ENCODE data around the gene ZBTB5. TPM values are rescaled to one million over a fixed set of nuclear protein-coding genes. Genes with fewer than 3 reads are reported as not detected.

ZBTB5 gene
- total and polyA plus RNA-seq, 2 of the 8 experiments (the other 6 are each of a cell fraction or from before 2014, with no cell fraction given), result 13.3 to 14.5 TPM

- 92% methylated on average over 6 of the region's 6 CpGs; no CpG with 5 or more reads in 1 of the 2 experiments for WGBS, 2 experiments (ENCODE audit: extremely low coverage in 1 of 2, insufficient coverage in 1 of 2, insufficient read length in 1 of 2, insufficient replicate concordance in 2 of 2, low coverage in 1 of 2, low lambda C conversion rate in 2 of 2, missing lambda C conversion rate in 1 of 2)
- H3K36me3 ChIP-seq (ENCODE audit: control insufficient read depth in 2 of 4, insufficient read depth in 4 of 4, low read length in 3 of 4), result peaks cover 30 to 62% (median 39%) of the 10 kb centered on the region in 4 experiments
- no peak overlapping the region for H3K27ac ChIP-seq (ENCODE audit: low read depth, low read length)
Measured at GRCh38 chr9:37432020-37432419, 33.2 kb downstream of the ZBTB5 start.

More at GRCh38 chr9:37432020-37432419, 33.2 kb downstream of the ZBTB5 start:
- Histone ChIP-seq H3K23ac (ENCODE audit: insufficient read length) (no peak overlapping the region), H3K79me1 (ENCODE audit: low read depth, low read length) (peaks cover 3% of the 10 kb centered on the region; the same call in 1 of the 2 replicates), H4K5ac (ENCODE audit: insufficient read length, low read depth, low read length) (no peak overlapping the region), H3K79me2 (ENCODE audit: control insufficient read depth in 1 of 2, insufficient read depth in 2 of 2, low read length in 2 of 2) (peaks cover 0 to 3% of the 10 kb centered on the region in 2 experiments; a peak in 1 of 4 replicates), H4K8ac (ENCODE audit: extremely low read depth, insufficient read depth, low read length) (peak overlapping the region; percentile 22; the same call in 1 of the 2 replicates), H2AK5ac (ENCODE audit: low read depth, low read length) (no peak overlapping the region), H3K56ac (replicated peaks; ENCODE audit: insufficient read length, low read depth, low read length) (no peak overlapping the region), H3K4ac (replicated peaks; ENCODE audit: insufficient read length, low read depth, low read length) (no peak overlapping the region), H3K9me3 (ENCODE audit: insufficient read depth in 2 of 2, low read depth in 1 of 2, low read length in 1 of 2) (no peaks in the 10 kb centered on the region), H2BK15ac (ENCODE audit: low read length) (no peak overlapping the region), H3K4me2 (ENCODE audit: insufficient read depth in 1 of 2, low read depth in 2 of 2, low read length in 2 of 2) (no peak overlapping the region), H3K4me3 (ENCODE audit: extremely low read depth in 1 of 4, insufficient read depth in 2 of 4, low read depth in 3 of 4, low read length in 4 of 4) (no peak overlapping the region), H2BK120ac (replicated peaks; ENCODE audit: low read depth, low read length) (no peak overlapping the region), H4K20me1 (replicated peaks in 1 of 2; ENCODE audit: control insufficient read depth in 1 of 2, insufficient read depth in 2 of 2, low read length in 2 of 2) (peaks cover 9 to 11% of the 10 kb centered on the region in 2 experiments), H3K27me3 (replicated peaks in 1 of 4; ENCODE audit: control insufficient read depth in 3 of 4, extremely low read depth in 1 of 4, insufficient read depth in 3 of 4, low read length in 3 of 4) (no peaks in the 10 kb centered on the region), H3K18ac (ENCODE audit: extremely low read depth, low read length) (no peak overlapping the region), H3K23me2 (ENCODE audit: low read depth, low read length) (peaks cover 4% of the 10 kb centered on the region; the same call in 1 of the 2 replicates), H2AFZ (ENCODE audit: low read length) (no peak overlapping the region), H3K14ac (ENCODE audit: insufficient read length) (no peak overlapping the region), H2BK5ac (ENCODE audit: low read depth, low read length) (no peak overlapping the region), H3K4me1 (replicated peaks in 1 of 4; ENCODE audit: control insufficient read depth in 3 of 4, insufficient read depth in 4 of 4, low read length in 3 of 4) (peaks cover 3 to 16% (median 9%) of the 10 kb centered on the region in 4 experiments), H2BK12ac (ENCODE audit: low read depth, low read length) (no peak overlapping the region), H3K9ac (replicated peaks in 1 of 4; ENCODE audit: extremely low read depth in 1 of 4, low read depth in 3 of 4, low read length in 3 of 4) (no peak overlapping the region), H2BK20ac (ENCODE audit: low read length) (no peak overlapping the region), H4K91ac (replicated peaks; ENCODE audit: insufficient read length, low read length) (no peak overlapping the region)
- ChIA-PET CTCF (ENCODE audit: partially characterized antibody) (interaction anchor here (1.3 to 3.4 kb wide), 6 partner anchors 10 to 436 kb away, joined by 3 to 15 read pairs (median 8); no protein-coding TSS in a partner anchor), POLR2A (ENCODE audit: partially characterized antibody) (interaction anchor here (0.7 to 1.9 kb wide), 6 partner anchors 9 to 34 kb away, joined by 3 to 8 read pairs (median 3); partner anchors contain the start of gene GRHPR)
- TF ChIP-seq EP300 (IDR thresholded peaks at IDR 0.05; ENCODE audit: borderline replicate concordance in 1 of 2, low read depth in 2 of 2, low read length in 2 of 2) (no peak), POLR2AphosphoS5 (IDR thresholded peaks at IDR 0.05; ENCODE audit: low read depth, low read length) (peak; percentile 5; the same call in 1 of the 2 replicates), NANOG (IDR thresholded peaks at IDR 0.05; ENCODE audit: insufficient read depth, low read depth, low read length, poor library complexity, severe bottlenecking) (no peak)
- FAIRE-seq, result no peak
- no peak for DNase-seq (ENCODE audit: low read depth in 1 of 2, low spot score in 2 of 2)

Measured in H1 (cell line).